DND-41 (cell line): ENCODE results near the gene ZFYVE28.

Experiments used
- ATAC-seq: fragments of 200-7000 bp; cut with Tn5 transposase; 3 replicates; pipeline ENCODE4 v1.9.1; 2021; ENCODE audit warnings: low read depth; ENCODE audit not compliant: insufficient read depth
- DNase-seq: peaks from one replicate; pipeline ENCODE4 v3.0.0-alpha.2; 2020
- H2AFZ ChIP-seq: 2 replicates; pipeline ENCODE4 v1.6.0; 2012; ENCODE audit warnings: low read depth, low read length
- H3K27ac ChIP-seq: 2 replicates; pipeline ENCODE4 v1.5.1; 2012; ENCODE audit warnings: low read length, inconsistent platforms
- H3K27me3 ChIP-seq: fragments of 200-600 bp; sonication (generic); 2 replicates; pipeline ENCODE4 v1.6.0; 2012; ENCODE audit warnings: low read length, mild to moderate bottlenecking, inconsistent platforms; ENCODE audit not compliant: insufficient read depth, poor library complexity
- H3K36me3 ChIP-seq: 2 replicates; pipeline ENCODE4 v1.5.1; 2012; ENCODE audit warnings: low read length, inconsistent platforms; ENCODE audit not compliant: insufficient read depth
- H3K4me1 ChIP-seq: 2 replicates; pipeline ENCODE4 v1.5.1; 2012; ENCODE audit warnings: mild to moderate bottlenecking, low read length; ENCODE audit not compliant: insufficient read depth
- H3K4me2 ChIP-seq: 2 replicates; pipeline ENCODE4 v1.6.0; 2012; ENCODE audit warnings: mild to moderate bottlenecking, moderate library complexity, low read length, inconsistent platforms; ENCODE audit not compliant: insufficient read depth
- H3K4me3 ChIP-seq, 2 experiments: fragments of 200-600 bp in 1 of 2; shearing (Covaris generic) in 1 of 2; 2 replicates each; pipeline ENCODE4 v1.5.1; 2012 to 2016; ENCODE audit warnings: inconsistent platforms in 2 of 2, low read length in 2 of 2, mild to moderate bottlenecking in 2 of 2, low read depth in 1 of 2, moderate library complexity in 1 of 2
- H3K79me2 ChIP-seq: 2 replicates; pipeline ENCODE4 v1.6.0; 2012; ENCODE audit warnings: low read length, inconsistent platforms; ENCODE audit not compliant: insufficient read depth
- H3K9ac ChIP-seq: 2 replicates; pipeline ENCODE4 v1.6.0; 2012; ENCODE audit warnings: low read depth, mild to moderate bottlenecking, inconsistent platforms, low read length, moderate library complexity
- H3K9me3 ChIP-seq: 2 replicates; pipeline ENCODE4 v1.5.1; 2012; ENCODE audit warnings: low read length, moderate library complexity, mild to moderate bottlenecking, inconsistent platforms; ENCODE audit not compliant: insufficient read depth, severe bottlenecking
- H4K20me1 ChIP-seq: 2 replicates; pipeline ENCODE4 v1.6.0; 2012; ENCODE audit warnings: low read length; ENCODE audit not compliant: insufficient read depth
- CTCF ChIP-seq: IDR thresholded peaks from 2 replicates; pipeline ENCODE4 v1.5.1; 2012; ENCODE audit warnings: borderline replicate concordance, low read length, moderate library complexity, mild to moderate bottlenecking; ENCODE audit not compliant: poor library complexity, severe bottlenecking; ENCODE audit errors: extremely low read depth
- EZH2 ChIP-seq: IDR thresholded peaks from 3 replicates; pipeline ENCODE4 v1.6.1; 2012; ENCODE audit warnings: borderline replicate concordance, low read depth, mild to moderate bottlenecking, moderate library complexity, low read length, inconsistent platforms; ENCODE audit not compliant: severe bottlenecking

Gene ZFYVE28

GRCh38 chr4:2245057-2245786 is 173.2 kb downstream of the ZFYVE28 start:
- Histone ChIP-seq H3K9ac (no peak overlapping the region), H3K9me3 (no peaks in the 10 kb centered on the region), H2AFZ (no peak overlapping the region), H3K36me3 (peaks cover 16% of the 10 kb centered on the region), H4K20me1 (peaks cover 24% of the 10 kb centered on the region), H3K27ac (no peak overlapping the region), H3K4me1 (peaks cover 13% of the 10 kb centered on the region), H3K4me3 (no peak overlapping the region), H3K4me2 (no peak overlapping the region), H3K79me2 (peaks cover 17% of the 10 kb centered on the region), H3K27me3 (no peaks in the 10 kb centered on the region)
- TF ChIP-seq CTCF (no peak), EZH2 (no peak)
- no peak for ATAC-seq
- DNase-seq = peak; percentile 9

DNA sequence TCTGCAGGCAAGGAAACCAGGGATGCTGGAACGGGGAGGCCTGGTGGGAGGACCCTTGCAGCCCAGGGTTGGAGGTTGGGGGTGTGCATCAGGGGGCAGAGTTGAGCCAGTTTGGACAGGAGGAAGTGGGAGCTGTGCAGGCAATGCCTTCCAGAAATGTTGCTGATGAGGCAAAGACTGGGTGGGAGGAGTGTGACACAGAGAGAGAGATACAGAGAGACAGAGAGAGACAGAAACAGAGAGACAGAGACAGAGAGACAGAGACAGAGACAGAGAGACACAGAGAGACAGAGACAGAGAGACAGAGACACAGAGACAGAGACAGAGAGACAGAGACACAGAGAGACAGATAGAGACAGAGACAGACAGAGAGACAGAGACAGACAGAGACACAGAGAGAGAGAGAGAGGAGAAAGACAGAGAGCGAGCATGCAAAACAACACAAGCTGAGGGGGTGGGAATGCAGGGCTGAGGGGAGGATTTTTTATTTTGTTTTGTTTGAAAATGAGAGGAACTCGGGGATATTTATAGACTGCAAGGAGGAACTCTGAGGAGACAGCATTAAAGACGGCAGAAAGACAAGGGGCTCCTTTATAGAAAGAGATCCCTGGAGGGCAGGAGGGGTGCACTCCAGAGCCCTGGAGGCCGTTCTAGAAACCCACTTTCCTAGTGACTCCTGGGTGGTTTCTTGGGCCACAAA is 174.6 kb downstream of the ZFYVE28 start:
- Histone ChIP-seq H3K79me2 (peaks cover 30% of the 10 kb centered on the region), H3K36me3 (peaks cover 21% of the 10 kb centered on the region), H4K20me1 (peaks cover 30% of the 10 kb centered on the region), H3K4me1 (peaks cover 27% of the 10 kb centered on the region), H3K27ac (no peak overlapping the region), H3K27me3 (no peaks in the 10 kb centered on the region), H3K4me2 (no peak overlapping the region), H3K9me3 (no peaks in the 10 kb centered on the region), H2AFZ (no peak overlapping the region), H3K4me3 (no peak overlapping the region), H3K9ac (no peak overlapping the region)
- ATAC-seq (no peak), DNase-seq (no peak)
- TF ChIP-seq EZH2 (no peak), CTCF (peak; percentile 25)

DNA sequence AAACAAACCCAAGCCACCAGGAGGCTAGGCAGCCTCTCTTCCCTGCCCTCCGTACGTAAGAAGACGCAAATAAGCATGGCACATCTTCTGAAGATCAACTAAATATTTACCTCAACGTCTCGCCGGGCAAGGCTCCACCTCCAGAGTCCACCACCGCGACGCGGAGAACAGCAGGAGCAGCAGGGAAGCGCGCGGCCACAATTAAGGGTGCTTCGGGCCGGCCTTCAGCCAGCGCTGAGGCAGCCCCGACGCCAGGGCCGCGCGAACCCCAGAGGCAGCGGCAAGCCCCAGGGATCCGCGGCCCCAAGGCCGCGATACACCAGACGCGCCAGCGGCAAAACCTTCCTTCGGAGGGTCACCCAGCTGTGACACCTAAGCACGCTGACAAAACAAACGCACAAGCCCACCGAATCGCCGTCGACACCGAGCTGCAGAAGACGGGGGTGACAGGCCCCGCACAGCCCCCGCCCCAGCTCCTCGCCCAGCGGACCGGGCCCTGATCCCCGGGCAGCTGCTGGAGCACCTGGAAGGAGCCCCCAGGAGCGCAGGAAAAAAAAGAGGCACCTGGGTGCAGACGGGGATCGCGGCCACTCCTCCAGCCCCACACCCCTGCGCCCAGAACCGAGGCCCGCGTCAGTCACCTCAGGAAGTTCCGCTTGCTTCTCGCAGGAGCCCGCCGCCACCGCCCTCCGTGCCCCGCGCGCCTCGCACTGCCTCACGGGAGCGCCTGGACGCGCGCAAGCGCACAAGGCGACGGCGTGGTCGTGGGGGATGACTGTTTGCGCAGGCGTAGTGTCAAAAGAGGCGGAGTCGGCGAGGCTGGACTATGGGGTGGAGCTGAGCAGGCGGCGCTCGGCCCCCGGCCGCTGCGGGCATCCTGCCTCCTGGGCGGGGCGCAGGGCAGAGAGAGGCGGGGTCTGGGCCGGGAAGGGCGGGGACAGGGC is 176.8 kb downstream of the ZFYVE28 start, which contains the start of the genes HAUS3 and POLN:
HAUS3 (minus strand) TSS at position 712 of the 944 bp plus-strand sequence. CDS start 1,175 bp downstream, outside the sequence.
POLN (minus strand) TSS at position 712 of the 944 bp plus-strand sequence. CDS start 12,890 bp downstream, outside the sequence.
- peak within 1 kb of the TSS; percentile 84 for H3K4me2 ChIP-seq
- peaks cover 47% of the 10 kb centered on the region for H3K4me1 ChIP-seq
- no peaks in the 10 kb centered on the region for H3K9me3 ChIP-seq
- DNase-seq (peak; percentile 99), ATAC-seq (peak; percentile 86)
- H3K27ac ChIP-seq = peak within 1 kb of the TSS; percentile 74
- H3K9ac ChIP-seq = peak within 1 kb of the TSS; percentile 80
- TF ChIP-seq CTCF (peak; percentile 12), EZH2 (no peak)
- H3K79me2 ChIP-seq = peaks cover 51% of the 10 kb centered on the region
- H4K20me1 ChIP-seq = peaks cover 44% of the 10 kb centered on the region
- peaks cover 34% of the 10 kb centered on the region for H3K36me3 ChIP-seq
- H2AFZ ChIP-seq = peak within 1 kb of the TSS; percentile 87
- H3K27me3 ChIP-seq = no peaks in the 10 kb centered on the region
- H3K4me3 ChIP-seq = peak within 1 kb of the TSS; percentile 85 to 89; a peak in 3 of 4 replicates
